ENCODE results near the gene C17orf100. TPM values are rescaled to one million over a fixed set of nuclear protein-coding genes. Genes with fewer than 3 reads are reported as not detected.

Gene C17orf100
- total RNA-seq = 1 to 10 TPM; 1.6 to 2.0 TPM

- POLR2A ChIA-PET = interaction anchor here (0.6 to 1.4 kb wide), 3 partner anchors 12 to 1069 kb away, joined by 3 to 4 read pairs (median 3); a partner anchor contains a TSS
- intact Hi-C loops (cut with DNase I, micrococcal nuclease) = loop anchor here (1.0 to 5.0 kb wide), 9 partner anchors 11 to 1232 kb away; partner anchors contain the start of genes KIAA0753 (in 2 of the 2), RNASEK (in 2 of the 2), DERL2 (in 1 of the 2) and EIF5A (in 1 of the 2)
- peaks cover 55% of the 10 kb centered on the region for H3K4me1 Mint-ChIP-seq
These were observed at the start of gene C17orf100, which contains the start of gene MED31 for GRCh38 chr17:6651354-6651918. Gene C17orf100 (plus strand): TSS chr17:6651762. CDS start chr17:6651914, 152 bp downstream. Gene MED31 (minus strand): TSS chr17:6651605. CDS start chr17:6651528, 77 bp downstream.

GRCh38 chr17:6602141-6602540 lies 49.4 kb upstream of the C17orf100 start:
- CTCF ChIA-PET = interaction anchor here (0.7 kb wide), 1 partner anchor 86 kb away, joined by 4 read pairs; no protein-coding TSS in a partner anchor
- Mint-ChIP-seq H3K4me3 (no peak overlapping the region), H3K27ac (no peak overlapping the region), H3K27me3 (no peaks in the 10 kb centered on the region), H3K9me3 (ENCODE audit: low read depth) (no peaks in the 10 kb centered on the region), H3K36me3 (ENCODE audit: low read depth) (peaks cover 46% of the 10 kb centered on the region), H3K4me1 (no peaks in the 10 kb centered on the region)
- no peak for ATAC-seq
- intact Hi-C loops (cut with DNase I, micrococcal nuclease) = no loop called here
- POLR2A ChIA-PET = no interaction called here
- DNase-seq = no peak

More at GRCh38 chr17:6651354-6651918, at the start of gene C17orf100, which contains the start of gene MED31:
- ATAC-seq (peak; percentile 95), DNase-seq (peak; percentile 97)
- peak within 1 kb of the TSS; percentile 99 for H3K27ac Mint-ChIP-seq
- CTCF ChIA-PET = interaction anchor here (0.5 to 1.1 kb wide), 7 partner anchors 15 to 314 kb away, joined by 3 to 4 read pairs (median 3); no protein-coding TSS in a partner anchor
- peak within 1 kb of the TSS; percentile 98 for H3K4me3 Mint-ChIP-seq
- H3K9me3 Mint-ChIP-seq (ENCODE audit: low read depth) = no peaks in the 10 kb centered on the region
- H3K27me3 Mint-ChIP-seq = peaks cover 2% of the 10 kb centered on the region
- H3K36me3 Mint-ChIP-seq (ENCODE audit: low read depth) = peaks cover 35% of the 10 kb centered on the region

- H3K27ac Mint-ChIP-seq = no peak overlapping the region
- intact Hi-C loops (cut with DNase I, micrococcal nuclease) = no loop called here
- peaks cover 46% of the 10 kb centered on the region for H3K36me3 Mint-ChIP-seq (ENCODE audit: low read depth)
These were observed 47.7 kb upstream of the C17orf100 start for GRCh38 chr17:6603744-6604325.

GRCh38 chr17:6605142-6605541 lies 46.4 kb upstream of the C17orf100 start:
- no peak for DNase-seq
- Mint-ChIP-seq H3K4me1 (no peaks in the 10 kb centered on the region), H3K27me3 (no peaks in the 10 kb centered on the region), H3K36me3 (ENCODE audit: low read depth) (peaks cover 52% of the 10 kb centered on the region), H3K9me3 (ENCODE audit: low read depth) (no peaks in the 10 kb centered on the region), H3K27ac (no peak overlapping the region), H3K4me3 (no peak overlapping the region)
- intact Hi-C loops (cut with DNase I, micrococcal nuclease) = no loop called here
- ChIA-PET CTCF (no interaction called here), POLR2A (no interaction called here)
- ATAC-seq = no peak

More at GRCh38 chr17:6603744-6604325, 47.7 kb upstream of the C17orf100 start:
- ChIA-PET POLR2A (no interaction called here), CTCF (no interaction called here)
- Mint-ChIP-seq H3K27me3 (no peaks in the 10 kb centered on the region), H3K4me1 (no peaks in the 10 kb centered on the region), H3K4me3 (no peak overlapping the region), H3K9me3 (ENCODE audit: low read depth) (no peaks in the 10 kb centered on the region)
- no peak for DNase-seq
- ATAC-seq = no peak

GRCh38 chr17:6608321-6608720 lies 43.2 kb upstream of the C17orf100 start:
- no peaks in the 10 kb centered on the region for H3K9me3 Mint-ChIP-seq (ENCODE audit: low read depth)
- intact Hi-C loops (cut with DNase I, micrococcal nuclease) = no loop called here
- DNase-seq = no peak
- H3K36me3 Mint-ChIP-seq (ENCODE audit: low read depth) = peaks cover 48% of the 10 kb centered on the region
- no peak overlapping the region for H3K4me3 Mint-ChIP-seq
- no peaks in the 10 kb centered on the region for H3K27me3 Mint-ChIP-seq
- no peak overlapping the region for H3K27ac Mint-ChIP-seq
- no peaks in the 10 kb centered on the region for H3K4me1 Mint-ChIP-seq
- ChIA-PET CTCF (interaction anchor here (0.6 to 1.2 kb wide), 3 partner anchors 12 to 151 kb away, joined by 3 read pairs; partner anchors contain the start of gene MED31), POLR2A (no interaction called here)
- ATAC-seq = no peak

- DNase-seq (no peak), ATAC-seq (no peak)
- Mint-ChIP-seq H3K4me1 (peaks cover 2% of the 10 kb centered on the region), H3K27ac (no peak overlapping the region), H3K4me3 (no peak overlapping the region), H3K27me3 (no peaks in the 10 kb centered on the region), H3K36me3 (ENCODE audit: low read depth) (peaks cover 46% of the 10 kb centered on the region), H3K9me3 (ENCODE audit: low read depth) (no peaks in the 10 kb centered on the region)
- CTCF ChIA-PET = no interaction called here
- intact Hi-C loops (cut with DNase I, micrococcal nuclease) = no loop called here
- POLR2A ChIA-PET = no interaction called here
These were observed 41.6 kb upstream of the C17orf100 start for GRCh38 chr17:6610011-6610410.

- CTCF ChIA-PET = no interaction called here
- POLR2A ChIA-PET = no interaction called here
- intact Hi-C loops (cut with DNase I, micrococcal nuclease) = no loop called here
- DNase-seq (no peak), ATAC-seq (no peak)
- Mint-ChIP-seq H3K27me3 (no peaks in the 10 kb centered on the region), H3K4me1 (peaks cover 2% of the 10 kb centered on the region), H3K36me3 (ENCODE audit: low read depth) (peaks cover 47% of the 10 kb centered on the region), H3K4me3 (no peak overlapping the region), H3K27ac (no peak overlapping the region), H3K9me3 (ENCODE audit: low read depth) (no peaks in the 10 kb centered on the region)
These were observed 40.3 kb upstream of the C17orf100 start for GRCh38 chr17:6611231-6611630.

- Mint-ChIP-seq H3K4me3 (no peak overlapping the region), H3K27ac (no peak overlapping the region), H3K27me3 (no peaks in the 10 kb centered on the region), H3K36me3 (ENCODE audit: low read depth) (peaks cover 37% of the 10 kb centered on the region), H3K4me1 (no peaks in the 10 kb centered on the region), H3K9me3 (ENCODE audit: low read depth) (no peaks in the 10 kb centered on the region)
- ChIA-PET POLR2A (no interaction called here), CTCF (no interaction called here)
- DNase-seq (no peak), ATAC-seq (no peak)
- intact Hi-C loops (cut with DNase I, micrococcal nuclease) = no loop called here
These were observed 27.6 kb upstream of the C17orf100 start for GRCh38 chr17:6623941-6624340.

- ATAC-seq (no peak), DNase-seq (no peak)
- Mint-ChIP-seq H3K27ac (no peak overlapping the region), H3K4me3 (no peak overlapping the region), H3K27me3 (no peaks in the 10 kb centered on the region), H3K4me1 (peaks cover 8% of the 10 kb centered on the region), H3K36me3 (ENCODE audit: low read depth) (peaks cover 44% of the 10 kb centered on the region), H3K9me3 (ENCODE audit: low read depth) (no peaks in the 10 kb centered on the region)
- POLR2A ChIA-PET = no interaction called here
- CTCF ChIA-PET = no interaction called here
- intact Hi-C loops (cut with DNase I, micrococcal nuclease) = no loop called here
These were observed 24.9 kb upstream of the C17orf100 start for GRCh38 chr17:6626616-6627015.

- Mint-ChIP-seq H3K4me1 (peaks cover 8% of the 10 kb centered on the region), H3K27ac (no peak overlapping the region), H3K9me3 (ENCODE audit: low read depth) (no peaks in the 10 kb centered on the region), H3K4me3 (no peak overlapping the region), H3K36me3 (ENCODE audit: low read depth) (peaks cover 44% of the 10 kb centered on the region), H3K27me3 (no peaks in the 10 kb centered on the region)
- ChIA-PET POLR2A (no interaction called here), CTCF (interaction anchor here (0.6 kb wide), 1 partner anchor 40 kb away, joined by 3 read pairs; no protein-coding TSS in a partner anchor)
- no peak for DNase-seq
- no peak for ATAC-seq
- intact Hi-C loops (cut with DNase I, micrococcal nuclease) = no loop called here
These were observed 24.5 kb upstream of the C17orf100 start for GRCh38 chr17:6627019-6627418.

GRCh38 chr17:6630390-6630789 lies 21.2 kb upstream of the C17orf100 start:
- Mint-ChIP-seq H3K9me3 (ENCODE audit: low read depth) (no peaks in the 10 kb centered on the region), H3K36me3 (ENCODE audit: low read depth) (peaks cover 61% of the 10 kb centered on the region), H3K27me3 (no peaks in the 10 kb centered on the region), H3K4me3 (no peak overlapping the region), H3K27ac (no peak overlapping the region), H3K4me1 (peaks cover 8% of the 10 kb centered on the region)
- ATAC-seq = no peak
- CTCF ChIA-PET = interaction anchor here (0.6 kb wide), 1 partner anchor 277 kb away, joined by 3 read pairs; no protein-coding TSS in a partner anchor
- POLR2A ChIA-PET = no interaction called here
- intact Hi-C loops (cut with DNase I, micrococcal nuclease) = no loop called here
- no peak for DNase-seq

- DNase-seq (no peak), ATAC-seq (no peak)
- intact Hi-C loops (cut with DNase I, micrococcal nuclease) = no loop called here
- Mint-ChIP-seq H3K36me3 (ENCODE audit: low read depth) (peaks cover 50% of the 10 kb centered on the region), H3K4me3 (no peak overlapping the region), H3K9me3 (ENCODE audit: low read depth) (no peaks in the 10 kb centered on the region), H3K4me1 (peaks cover 8% of the 10 kb centered on the region), H3K27me3 (no peaks in the 10 kb centered on the region), H3K27ac (no peak overlapping the region)
- CTCF ChIA-PET = no interaction called here
- POLR2A ChIA-PET = no interaction called here
These were observed 19.0 kb upstream of the C17orf100 start for GRCh38 chr17:6632530-6632929.
